ENCODE data around the gene CGNL1. TPM values are rescaled to one million over a fixed set of nuclear protein-coding genes. Genes with fewer than 3 reads are reported as not detected.

The CGNL1 gene
- total RNA-seq, 1 donor from 2014 or later = 7.1 TPM

DNA sequence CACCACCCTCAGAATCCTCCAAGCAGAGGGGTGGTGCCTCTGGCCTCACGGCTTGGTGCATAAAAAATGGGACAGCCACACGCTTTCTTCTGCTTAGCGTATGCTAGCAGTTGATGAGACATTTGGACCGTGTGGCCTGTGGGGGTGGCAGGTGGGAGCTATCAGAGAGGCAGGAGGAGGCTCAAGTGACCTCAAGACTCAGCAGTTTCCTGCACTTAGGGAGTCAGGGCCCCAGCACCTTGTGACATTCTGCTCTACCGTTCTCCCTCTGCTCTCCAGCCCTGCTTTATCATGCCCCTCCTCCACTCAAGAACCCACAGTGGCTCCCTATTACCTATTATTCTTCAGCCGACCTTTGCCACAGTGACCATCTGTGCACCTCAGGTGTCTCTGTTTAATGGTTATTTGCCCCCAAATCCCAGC lies 41.0 kb upstream of the CGNL1 start:
- H3K36me3 Mint-ChIP-seq (ENCODE audit: low read depth) = no peaks in the 10 kb centered on the region
- DNase-seq (ENCODE audit: low spot score) = no peak
- no peaks in the 10 kb centered on the region for H3K9me3 Mint-ChIP-seq (ENCODE audit: low read depth)
- TF ChIP-seq, protein P1, sequence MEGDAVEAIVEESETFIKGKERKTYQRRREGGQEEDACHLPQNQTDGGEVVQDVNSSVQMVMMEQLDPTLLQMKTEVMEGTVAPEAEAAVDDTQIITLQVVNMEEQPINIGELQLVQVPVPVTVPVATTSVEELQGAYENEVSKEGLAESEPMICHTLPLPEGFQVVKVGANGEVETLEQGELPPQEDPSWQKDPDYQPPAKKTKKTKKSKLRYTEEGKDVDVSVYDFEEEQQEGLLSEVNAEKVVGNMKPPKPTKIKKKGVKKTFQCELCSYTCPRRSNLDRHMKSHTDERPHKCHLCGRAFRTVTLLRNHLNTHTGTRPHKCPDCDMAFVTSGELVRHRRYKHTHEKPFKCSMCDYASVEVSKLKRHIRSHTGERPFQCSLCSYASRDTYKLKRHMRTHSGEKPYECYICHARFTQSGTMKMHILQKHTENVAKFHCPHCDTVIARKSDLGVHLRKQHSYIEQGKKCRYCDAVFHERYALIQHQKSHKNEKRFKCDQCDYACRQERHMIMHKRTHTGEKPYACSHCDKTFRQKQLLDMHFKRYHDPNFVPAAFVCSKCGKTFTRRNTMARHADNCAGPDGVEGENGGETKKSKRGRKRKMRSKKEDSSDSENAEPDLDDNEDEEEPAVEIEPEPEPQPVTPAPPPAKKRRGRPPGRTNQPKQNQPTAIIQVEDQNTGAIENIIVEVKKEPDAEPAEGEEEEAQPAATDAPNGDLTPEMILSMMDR (IDR thresholded peaks at IDR 0.05) = no peak
- no peak overlapping the region for H3K27ac Mint-ChIP-seq (ENCODE audit: unreplicated experiment)
- no peak overlapping the region for H3K4me3 Mint-ChIP-seq (ENCODE audit: unreplicated experiment)
- no peaks in the 10 kb centered on the region for H3K27me3 Mint-ChIP-seq (ENCODE audit: low read depth)
- peaks cover 28% of the 10 kb centered on the region for H3K4me1 Mint-ChIP-seq (ENCODE audit: low read depth)

DNA sequence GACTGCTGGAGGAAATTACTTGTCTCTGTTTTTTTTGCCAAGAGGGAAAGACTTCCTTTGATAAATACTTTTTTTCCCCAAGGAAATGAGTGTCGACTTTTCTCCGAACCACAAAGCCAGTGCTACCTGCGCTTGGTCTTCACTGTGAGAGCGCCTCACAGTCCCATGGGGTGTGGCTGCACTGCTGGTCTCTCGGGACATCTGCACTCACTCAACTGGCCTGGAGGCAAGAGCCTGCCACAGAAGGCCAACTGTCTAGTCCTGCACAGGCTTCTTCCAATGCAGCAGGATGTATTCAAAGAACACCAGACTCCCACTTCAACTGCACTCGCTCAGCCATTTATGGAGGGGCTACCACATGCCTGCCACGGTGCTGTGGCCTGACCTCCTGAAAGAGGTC lies 40.6 kb upstream of the CGNL1 start:
- peaks cover 32% of the 10 kb centered on the region for H3K4me1 Mint-ChIP-seq (ENCODE audit: low read depth)
- TF ChIP-seq, protein P1 (IDR thresholded peaks at IDR 0.05) = no peak
- no peaks in the 10 kb centered on the region for H3K36me3 Mint-ChIP-seq (ENCODE audit: low read depth)
- H3K9me3 Mint-ChIP-seq (ENCODE audit: low read depth) = no peaks in the 10 kb centered on the region
- H3K27me3 Mint-ChIP-seq (ENCODE audit: low read depth) = no peaks in the 10 kb centered on the region
- H3K4me3 Mint-ChIP-seq (ENCODE audit: unreplicated experiment) = no peak overlapping the region
- no peak for DNase-seq (ENCODE audit: low spot score)
- H3K27ac Mint-ChIP-seq (ENCODE audit: unreplicated experiment) = no peak overlapping the region

DNA sequence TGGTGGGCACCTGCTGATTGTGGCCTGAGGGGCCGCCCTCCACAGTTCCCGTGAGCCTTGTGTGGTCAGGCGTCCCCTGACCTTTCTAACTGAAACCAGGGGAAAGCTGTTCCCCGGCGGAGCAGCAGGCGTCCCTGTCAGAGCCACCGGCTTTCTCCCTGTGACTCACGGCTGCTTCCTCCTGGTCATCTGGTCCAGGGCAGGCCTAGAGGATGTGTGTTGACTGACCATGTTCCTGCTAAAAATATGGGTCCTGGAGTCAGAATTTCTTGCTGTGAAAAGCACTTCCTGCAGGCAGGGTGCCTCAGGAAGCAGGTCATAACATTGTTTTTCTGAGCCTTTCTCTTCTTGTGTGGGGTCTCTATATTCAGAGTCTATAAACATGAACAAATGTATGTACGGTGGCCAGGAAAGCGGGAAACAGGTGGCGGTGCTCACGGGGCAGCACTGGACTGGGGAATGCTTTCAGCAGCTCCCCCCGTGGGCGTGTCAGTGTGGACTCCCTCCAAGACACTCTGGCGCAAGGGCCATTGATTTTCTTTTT lies 38.4 kb upstream of the CGNL1 start:
- Mint-ChIP-seq H3K4me1 (ENCODE audit: low read depth) (peaks cover 41% of the 10 kb centered on the region), H3K36me3 (ENCODE audit: low read depth) (no peaks in the 10 kb centered on the region), H3K27me3 (ENCODE audit: low read depth) (no peaks in the 10 kb centered on the region), H3K4me3 (ENCODE audit: unreplicated experiment) (no peak overlapping the region), H3K9me3 (ENCODE audit: low read depth) (no peaks in the 10 kb centered on the region), H3K27ac (ENCODE audit: unreplicated experiment) (peak overlapping the region; percentile 57)
- TF ChIP-seq, protein P1 (IDR thresholded peaks at IDR 0.05) = peak; percentile 71
- DNase-seq (ENCODE audit: low spot score) = no peak

DNA sequence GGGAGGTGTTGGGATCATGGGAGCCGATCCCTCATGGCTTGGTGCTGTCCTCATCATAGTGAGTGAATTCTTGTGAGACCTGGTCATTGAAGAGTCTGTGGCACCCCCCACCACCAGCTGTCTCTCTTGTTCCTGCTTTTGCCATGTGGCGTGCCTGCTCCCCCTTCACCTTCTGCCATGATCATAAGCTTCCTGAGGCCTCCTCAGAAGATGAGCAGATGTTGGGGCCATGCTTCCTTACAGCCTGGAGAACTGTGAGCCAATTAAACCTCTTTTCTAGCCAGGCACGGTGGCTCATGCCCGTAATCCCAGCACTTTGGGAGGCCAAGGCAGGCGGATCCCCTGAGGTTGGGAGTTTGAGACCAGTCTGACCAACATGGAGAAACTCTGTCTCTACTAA lies 37.0 kb upstream of the CGNL1 start:
- H3K4me3 Mint-ChIP-seq (ENCODE audit: unreplicated experiment) = no peak overlapping the region
- no peak for DNase-seq (ENCODE audit: low spot score)
- H3K27me3 Mint-ChIP-seq (ENCODE audit: low read depth) = no peaks in the 10 kb centered on the region
- peaks cover 32% of the 10 kb centered on the region for H3K4me1 Mint-ChIP-seq (ENCODE audit: low read depth)
- TF ChIP-seq, protein P1 (IDR thresholded peaks at IDR 0.05) = no peak
- H3K27ac Mint-ChIP-seq (ENCODE audit: unreplicated experiment) = no peak overlapping the region
- H3K9me3 Mint-ChIP-seq (ENCODE audit: low read depth) = no peaks in the 10 kb centered on the region
- no peaks in the 10 kb centered on the region for H3K36me3 Mint-ChIP-seq (ENCODE audit: low read depth)

DNA sequence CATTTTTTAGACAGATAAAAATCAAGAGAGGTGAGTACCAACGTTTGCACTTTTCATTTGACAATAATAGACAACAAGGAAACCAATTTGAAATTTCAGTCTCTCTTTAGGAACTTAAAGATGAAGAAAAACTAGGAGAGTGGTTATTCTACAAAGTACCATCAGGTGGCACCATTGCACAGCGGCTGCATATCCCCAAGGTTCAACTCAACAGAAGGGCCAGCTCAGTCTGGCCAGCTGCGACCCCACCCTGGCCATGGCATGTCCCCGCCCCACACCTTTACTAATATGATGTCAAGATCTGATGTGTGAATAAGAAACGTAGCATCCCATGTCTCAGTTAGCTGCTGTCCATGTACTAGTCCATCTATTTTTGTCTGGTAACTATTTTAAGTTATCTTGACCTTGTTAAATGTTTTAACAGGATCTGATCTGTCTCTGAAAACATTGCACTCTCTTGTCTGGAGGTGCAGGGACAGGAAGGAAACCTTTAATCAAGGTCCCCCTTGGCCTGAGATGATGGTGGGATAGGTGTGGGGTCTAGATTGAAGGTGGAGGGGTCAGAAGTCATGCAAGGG lies 35.5 kb upstream of the CGNL1 start:
- Mint-ChIP-seq H3K9me3 (ENCODE audit: low read depth) (no peaks in the 10 kb centered on the region), H3K36me3 (ENCODE audit: low read depth) (no peaks in the 10 kb centered on the region), H3K27me3 (ENCODE audit: low read depth) (no peaks in the 10 kb centered on the region), H3K4me3 (ENCODE audit: unreplicated experiment) (no peak overlapping the region), H3K4me1 (ENCODE audit: low read depth) (peaks cover 21% of the 10 kb centered on the region), H3K27ac (ENCODE audit: unreplicated experiment) (no peak overlapping the region)
- no peak for DNase-seq (ENCODE audit: low spot score)
- TF ChIP-seq, protein P1 (IDR thresholded peaks at IDR 0.05) = peak; percentile 99

All from chondrocyte (in vitro differentiated cells).